ENCODE data around the gene SHD. TPM values are rescaled to one million over a fixed set of nuclear protein-coding genes. Genes with fewer than 3 reads are reported as not detected.
A peak's percentile ranks its signal among the peaks of the same experiment; 100 is the strongest.
"Not testable (repeated sequence)": the region's sequence is repeated elsewhere in the genome, so short reads cannot be mapped to it uniquely, and the experiment has no call there.

The SHD gene
- total and polyA plus RNA-seq, 2 experiments from 2014 or later = 1.8 to 8.0 TPM

DNA sequence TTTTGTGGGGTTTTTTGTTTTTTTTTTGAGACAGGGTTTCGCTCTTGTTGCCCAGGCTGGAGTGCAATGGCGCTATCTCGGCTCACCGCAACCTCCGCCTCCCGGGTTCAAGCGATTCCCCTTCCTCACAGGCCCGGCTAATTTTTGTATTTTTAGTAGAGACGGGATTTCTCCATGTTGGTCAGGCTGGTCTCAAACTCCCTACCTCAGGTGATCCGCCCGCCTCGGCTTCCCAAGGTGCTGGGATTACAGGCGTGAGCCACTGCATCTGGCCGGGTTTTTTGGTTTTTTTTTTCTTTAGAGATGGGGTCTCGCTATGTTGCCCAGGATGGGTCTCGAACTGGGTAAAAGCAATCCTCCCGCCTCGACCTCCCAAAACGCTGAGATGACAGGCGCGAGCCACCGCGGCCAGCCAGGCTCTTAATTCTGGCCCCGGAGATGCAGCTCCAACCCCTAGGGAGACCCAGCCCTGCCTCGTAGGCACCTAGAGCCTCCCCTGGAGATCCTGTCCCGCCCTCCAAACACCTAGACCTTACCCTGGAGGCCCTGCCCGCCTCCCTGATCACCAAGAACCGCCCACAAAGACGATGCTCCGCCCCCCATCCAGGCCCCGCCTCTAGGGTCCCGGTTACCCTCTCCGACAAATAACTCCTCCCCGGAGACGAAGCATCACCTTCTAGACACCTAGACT, 50.1 kb downstream of the SHD start:
- Mint-ChIP-seq H3K27ac (0 out of 2 replicates have a peak overlapping the region, but pooled peaks have one; percentile 87), H3K4me3 (peak overlapping the region; percentile 86), H3K27me3 (ENCODE audit: insufficient read depth, low read depth, poor library complexity) (peaks cover 30% of the 10 kb centered on the region), H3K36me3 (ENCODE audit: low read depth) (peaks cover 10% of the 10 kb centered on the region), H3K4me1 (peaks cover 18% of the 10 kb centered on the region)
- not testable (repeated sequence) for H3K9me3 Mint-ChIP-seq; H3K36me3 ChIP-seq (ENCODE audit: insufficient read depth); H3K9me2 ChIP-seq (ENCODE audit: insufficient read depth); H3K79me2 ChIP-seq (replicated peaks; ENCODE audit: insufficient read depth); H3K27me3 ChIP-seq (ENCODE audit: insufficient read depth); H3F3A ChIP-seq (replicated peaks; ENCODE audit: low read depth); H3K4me1 ChIP-seq (ENCODE audit: insufficient read depth); H4K20me1 ChIP-seq (replicated peaks; ENCODE audit: insufficient read depth)
- Histone ChIP-seq H2AFZ (peak overlapping the region; percentile 85; the same call in 1 of the 2 replicates), H3K4me3 (peak overlapping the region; percentile 78), H3K4me2 (peak overlapping the region; percentile 88), H3K27ac (ENCODE audit: low read depth) (peak overlapping the region; percentile 84; the same call in 1 of the 2 replicates)
- peak; percentile 90 for DNase-seq (ENCODE audit: low spot score)
- ATAC-seq = peak; percentile 19

GRCh38 chr19:4329858-4330257, 50.8 kb downstream of the SHD start:
- H3K4me1 ChIP-seq (ENCODE audit: insufficient read depth) = peaks cover 3% of the 10 kb centered on the region; the same call in 1 of the 2 replicates
- no peaks in the 10 kb centered on the region; the same call in 1 of the 2 replicates for H4K20me1 ChIP-seq (replicated peaks; ENCODE audit: insufficient read depth)
- no peak for DNase-seq (ENCODE audit: low spot score)
- TF ChIP-seq ZNF114 (CRISPR knock-in tag; IDR thresholded peaks at IDR 0.05) = no peak
- TF ChIP-seq JUNB (IDR thresholded peaks at IDR 0.05; ENCODE audit: unreplicated experiment) = no peak
- TF ChIP-seq CTCF (conservative IDR thresholded peaks at IDR 0.05; ENCODE audit: low read depth in 2 of 2) = no peak
- TF ChIP-seq ZNF462 (CRISPR knock-in tag; IDR thresholded peaks at IDR 0.05) = no peak
- TF ChIP-seq EZH2phosphoT487 (IDR thresholded peaks at IDR 0.05; ENCODE audit: unreplicated experiment) = no peak
- TF ChIP-seq, protein P1, sequence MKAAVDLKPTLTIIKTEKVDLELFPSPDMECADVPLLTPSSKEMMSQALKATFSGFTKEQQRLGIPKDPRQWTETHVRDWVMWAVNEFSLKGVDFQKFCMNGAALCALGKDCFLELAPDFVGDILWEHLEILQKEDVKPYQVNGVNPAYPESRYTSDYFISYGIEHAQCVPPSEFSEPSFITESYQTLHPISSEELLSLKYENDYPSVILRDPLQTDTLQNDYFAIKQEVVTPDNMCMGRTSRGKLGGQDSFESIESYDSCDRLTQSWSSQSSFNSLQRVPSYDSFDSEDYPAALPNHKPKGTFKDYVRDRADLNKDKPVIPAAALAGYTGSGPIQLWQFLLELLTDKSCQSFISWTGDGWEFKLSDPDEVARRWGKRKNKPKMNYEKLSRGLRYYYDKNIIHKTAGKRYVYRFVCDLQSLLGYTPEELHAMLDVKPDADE (IDR thresholded peaks at IDR 0.05) = no peak
- no peak for TF ChIP-seq STAT1 (IDR thresholded peaks at IDR 0.05; ENCODE audit: unreplicated experiment)
- Mint-ChIP-seq H3K4me1 (peaks cover 18% of the 10 kb centered on the region), H3K36me3 (ENCODE audit: low read depth) (peaks cover 18% of the 10 kb centered on the region), H3K27me3 (ENCODE audit: insufficient read depth, low read depth, poor library complexity) (peaks cover 26% of the 10 kb centered on the region), H3K4me3 (no peak overlapping the region), H3K9me3 (no peaks in the 10 kb centered on the region; the same call in 2 of the 3 replicates), H3K27ac (no peak overlapping the region)
- no peak overlapping the region for H3K4me3 ChIP-seq
- no peak overlapping the region for H2AFZ ChIP-seq
- no peaks in the 10 kb centered on the region for H3K79me2 ChIP-seq (replicated peaks; ENCODE audit: insufficient read depth)
- peaks cover 6% of the 10 kb centered on the region; the same call in 1 of the 2 replicates for H3F3A ChIP-seq (replicated peaks; ENCODE audit: low read depth)
- H3K36me3 ChIP-seq (ENCODE audit: insufficient read depth) = no peaks in the 10 kb centered on the region
- ATAC-seq = no peak
- 0 out of 2 replicates have a peak, but pooled peaks cover 2% of the 10 kb centered on the region for H3K9me2 ChIP-seq (ENCODE audit: insufficient read depth)
- no peak overlapping the region for H3K27ac ChIP-seq (ENCODE audit: low read depth)
- H3K27me3 ChIP-seq (ENCODE audit: insufficient read depth) = no peaks in the 10 kb centered on the region
- H3K4me2 ChIP-seq = no peak overlapping the region

Data from GM23338 (cell line).